ENCODE data around the gene SFXN5.

SFXN5 gene

DNA sequence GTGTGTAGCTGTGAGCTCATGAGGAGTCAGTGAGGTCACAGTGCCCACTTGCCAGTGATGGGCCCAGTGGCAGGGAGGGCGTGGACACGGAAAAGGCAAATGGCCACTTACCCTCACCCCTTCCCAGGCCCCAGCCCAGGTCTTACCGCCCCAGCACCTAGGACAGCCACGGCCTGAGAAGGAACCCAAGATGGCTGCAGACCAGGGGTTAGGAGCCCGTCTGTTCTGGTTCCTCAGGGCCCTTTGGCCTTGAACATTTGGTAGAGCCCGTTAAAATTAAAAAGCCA, 80.1 kb downstream of the SFXN5 start:
- no peak for DNase-seq

DNA sequence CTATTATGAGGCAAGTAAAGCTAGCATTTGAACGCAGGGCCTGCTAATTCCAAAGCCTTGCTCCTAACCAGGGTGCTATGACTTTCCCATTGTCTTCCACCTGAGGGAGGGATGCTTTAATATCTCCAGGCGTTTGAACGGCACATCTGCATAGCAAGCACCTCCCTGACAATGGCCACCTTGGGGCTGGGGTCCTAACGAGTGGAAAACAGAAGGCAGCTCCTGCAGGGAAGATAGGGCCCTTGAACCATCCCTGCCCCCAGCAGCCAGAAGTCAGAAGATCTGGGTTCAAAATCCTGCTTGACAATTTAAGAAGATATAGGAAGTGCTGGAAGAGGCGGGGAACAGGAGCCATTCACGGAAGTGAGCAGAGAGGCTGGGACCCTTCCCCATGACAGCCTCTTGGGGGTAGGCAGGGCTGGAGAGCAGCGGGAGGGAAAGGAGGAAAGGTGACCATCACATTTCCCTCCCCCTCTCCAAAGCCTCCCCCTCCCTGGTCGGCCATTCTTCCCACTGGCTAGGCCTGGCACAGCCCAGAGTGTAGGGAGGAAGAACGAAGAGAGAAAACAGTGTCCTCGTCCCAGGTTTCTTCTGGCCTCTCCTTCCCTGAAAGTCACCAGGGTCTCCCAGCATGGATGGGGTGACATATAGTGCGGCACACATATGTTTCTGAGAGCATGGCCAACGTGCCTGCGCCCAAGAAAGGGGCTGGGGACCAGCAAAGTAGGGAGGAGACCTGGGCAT, 80.6 kb downstream of the SFXN5 start:
- no peak for DNase-seq

DNA sequence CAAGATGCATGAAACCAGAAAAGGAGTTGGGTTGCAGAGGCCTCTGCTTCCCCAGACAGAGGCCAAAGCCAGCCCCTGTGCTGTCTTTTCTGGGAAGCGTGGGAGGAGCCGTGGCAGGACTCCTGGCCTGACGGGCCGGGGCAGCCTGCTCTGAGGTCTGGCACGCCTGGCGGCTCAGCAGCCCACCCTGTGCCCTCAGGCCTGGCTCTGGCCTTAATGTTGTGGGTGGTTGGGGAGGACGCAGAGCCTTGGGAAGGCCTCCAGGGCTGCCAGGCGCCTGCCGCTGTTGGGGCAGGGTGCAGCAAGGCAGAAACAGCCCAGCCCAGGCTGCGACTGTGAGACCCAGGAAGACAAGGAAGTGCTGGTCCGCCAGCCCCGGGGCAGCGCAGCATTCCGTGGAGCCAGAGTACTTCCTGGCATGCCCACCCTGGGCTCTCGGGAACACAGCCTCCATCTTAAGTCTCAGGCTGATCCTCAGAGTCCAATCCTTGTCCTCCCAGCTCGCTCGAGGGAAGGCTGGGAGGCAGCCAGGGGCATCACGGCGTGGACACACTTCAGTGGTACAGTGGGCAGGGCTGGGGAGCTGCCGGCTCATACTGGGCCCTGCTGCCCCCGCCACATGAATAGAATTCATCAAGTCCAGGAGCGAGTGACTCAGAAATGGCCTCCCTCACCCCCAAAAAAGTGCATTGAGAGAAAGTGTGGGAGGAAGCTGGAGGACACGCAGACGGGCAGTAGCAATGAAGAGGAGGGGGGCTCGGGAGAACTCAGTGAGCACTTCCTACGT, 81.5 kb downstream of the SFXN5 start:
- DNase-seq, result no peak

DNA sequence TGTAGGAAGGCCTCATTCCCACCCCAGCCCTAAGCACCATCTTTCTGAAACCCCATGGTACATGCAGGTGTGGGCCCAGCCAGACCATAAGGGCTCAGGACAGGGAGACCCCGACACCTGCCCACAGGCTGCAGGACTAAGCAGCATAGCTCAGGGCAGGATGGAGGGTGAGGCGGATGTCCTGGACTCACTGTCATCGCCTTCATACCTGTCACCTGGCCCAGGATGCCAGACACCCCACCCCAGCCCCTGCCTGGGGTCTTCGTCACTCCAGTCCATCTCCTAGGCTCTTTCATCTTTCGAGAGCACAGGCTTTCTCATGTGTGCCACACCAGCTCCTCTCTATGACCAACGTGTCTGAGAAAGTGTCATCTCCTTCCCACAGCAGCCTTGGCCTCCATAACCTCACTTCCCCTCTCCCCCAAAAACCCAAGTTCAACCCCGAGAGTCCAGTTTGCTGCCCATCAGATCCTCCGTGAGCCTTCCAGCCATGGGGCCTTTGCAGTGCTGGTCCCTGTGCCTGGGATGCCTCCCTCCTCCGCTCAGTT, 82.7 kb downstream of the SFXN5 start:
- no peak for DNase-seq

DNA sequence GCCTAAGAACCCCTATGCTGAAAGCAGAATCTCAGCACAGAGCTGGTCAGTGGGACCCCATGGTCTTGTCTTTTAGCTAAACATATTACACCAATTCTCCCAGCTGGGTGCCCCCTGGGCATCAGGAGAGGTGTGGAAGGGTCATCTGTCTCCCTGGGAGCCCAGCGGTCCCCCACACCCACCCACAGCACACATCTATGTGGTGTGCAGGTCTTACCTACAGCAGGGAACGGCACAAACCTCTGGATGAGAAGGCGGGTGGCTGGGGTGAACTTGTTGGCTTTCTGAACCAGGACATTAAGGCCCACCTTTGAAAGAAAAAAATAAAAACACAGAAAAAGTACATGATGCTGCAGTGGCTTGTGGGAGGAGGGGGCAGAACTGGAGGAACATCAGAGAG, 83.5 kb downstream of the SFXN5 start:
- DNase-seq, result no peak

DNA sequence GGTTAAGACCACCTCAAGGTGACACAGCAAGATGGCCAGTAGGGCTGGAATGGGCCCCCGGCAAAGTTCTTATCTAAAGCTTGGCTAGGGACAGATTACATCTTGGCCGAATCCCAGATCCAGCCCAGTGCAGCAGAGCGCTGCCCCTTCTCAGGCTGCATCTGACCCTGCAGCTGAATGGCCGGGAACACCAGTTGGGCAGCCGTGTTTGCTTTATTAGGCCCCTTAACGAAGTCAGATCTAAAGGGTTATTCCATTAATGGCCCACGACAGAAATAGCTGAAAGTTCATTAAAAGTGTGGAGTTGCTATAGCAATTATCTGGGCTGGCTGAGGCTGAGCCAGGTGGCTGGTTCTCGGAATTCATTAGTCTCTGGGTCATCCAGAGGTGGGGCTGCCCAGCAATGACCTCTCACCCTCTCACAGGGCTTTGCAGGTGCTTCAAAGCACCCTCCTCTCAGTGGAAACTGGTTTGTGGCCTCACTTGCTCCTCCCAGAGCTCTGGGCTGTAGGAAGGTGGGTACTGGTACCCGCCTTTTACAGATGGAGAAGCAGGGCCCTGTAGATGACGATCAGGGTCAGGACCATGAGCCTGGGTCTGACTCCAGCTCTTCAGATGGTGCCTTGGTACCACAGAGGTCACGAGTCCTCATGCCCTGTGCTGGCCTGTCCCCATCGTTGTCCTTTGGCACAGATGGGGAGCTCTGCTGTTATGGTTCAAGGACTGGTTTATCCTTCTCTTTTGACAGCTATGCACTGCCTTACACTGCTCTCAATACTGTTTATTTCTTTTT, 85.4 kb downstream of the SFXN5 start:
- no peak for DNase-seq

DNA sequence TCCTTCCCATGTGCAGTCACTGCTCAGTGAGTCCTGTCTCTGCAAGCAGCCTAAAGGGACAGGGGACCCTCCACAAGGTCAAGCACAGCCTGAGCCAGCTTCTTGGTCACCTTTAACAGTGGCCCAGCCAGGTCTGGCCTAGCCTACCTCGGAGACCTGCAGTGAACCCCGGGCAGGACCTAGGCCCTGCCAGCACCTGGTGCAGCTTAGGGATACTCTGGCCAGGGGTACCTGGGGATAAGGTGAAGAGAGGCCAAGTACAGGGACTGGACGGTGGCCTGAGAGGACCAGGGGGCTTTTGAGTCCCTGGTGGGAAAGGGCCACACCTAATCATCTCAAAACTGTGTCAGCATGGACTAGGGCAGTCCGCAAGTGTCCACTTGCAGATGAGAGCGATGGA, 86.4 kb downstream of the SFXN5 start:
- DNase-seq, result no peak

DNA sequence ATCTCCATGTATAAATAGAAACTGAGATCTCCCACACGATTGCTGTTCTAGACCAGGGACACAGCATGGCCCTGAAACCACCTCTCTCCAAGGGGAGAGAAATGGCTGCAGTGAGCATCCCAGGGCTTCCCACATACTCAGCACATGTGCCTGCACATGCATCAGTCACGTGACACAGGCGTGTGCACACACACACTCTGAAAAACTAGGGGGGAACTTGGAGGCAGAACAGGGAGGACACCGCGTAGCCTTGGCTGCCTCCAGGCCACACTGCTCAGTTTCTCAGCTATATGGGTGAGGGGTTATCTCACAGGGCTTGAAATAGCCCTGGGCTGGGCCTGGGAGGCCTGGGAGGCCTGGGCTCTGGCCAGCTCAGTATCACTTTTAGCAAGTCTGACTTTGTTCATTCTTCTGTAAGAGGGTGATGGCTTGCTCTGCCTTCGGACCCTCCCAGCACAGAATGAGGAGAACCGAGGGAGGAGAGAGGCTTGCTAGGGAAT, 87.3 kb downstream of the SFXN5 start:
- no peak for DNase-seq

DNA sequence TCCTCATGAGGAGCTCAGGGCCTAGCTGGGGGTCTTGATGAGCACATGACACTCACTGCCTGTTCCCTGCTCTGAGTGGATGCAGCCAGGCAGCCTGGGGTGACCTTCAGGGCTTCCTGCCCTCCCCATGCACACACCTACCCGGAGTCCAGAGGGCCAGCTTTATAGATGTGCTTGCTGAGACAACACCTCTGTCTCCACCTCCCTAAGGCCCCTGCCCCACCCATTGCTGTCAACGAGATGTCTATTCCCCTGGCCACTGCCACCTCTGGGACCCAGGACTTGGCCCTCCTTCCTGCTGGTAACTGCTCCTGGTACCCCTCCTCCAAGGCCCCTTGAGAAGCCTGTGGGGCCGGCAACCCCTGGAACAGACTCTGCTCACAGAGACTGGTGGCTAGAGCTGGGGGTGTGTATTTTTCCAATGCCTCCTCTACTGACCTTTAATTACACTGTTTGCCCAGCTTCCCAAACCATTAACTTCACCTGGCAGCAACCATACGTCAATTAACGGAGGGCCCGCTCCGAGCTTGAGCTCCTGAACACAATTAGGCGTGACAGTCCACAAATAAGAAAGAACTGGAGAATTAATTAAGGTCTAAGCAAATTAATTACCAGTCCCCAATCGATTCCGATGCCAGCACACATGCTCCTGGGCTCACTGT, 87.9 kb downstream of the SFXN5 start:
- DNase-seq, result no peak

DNA sequence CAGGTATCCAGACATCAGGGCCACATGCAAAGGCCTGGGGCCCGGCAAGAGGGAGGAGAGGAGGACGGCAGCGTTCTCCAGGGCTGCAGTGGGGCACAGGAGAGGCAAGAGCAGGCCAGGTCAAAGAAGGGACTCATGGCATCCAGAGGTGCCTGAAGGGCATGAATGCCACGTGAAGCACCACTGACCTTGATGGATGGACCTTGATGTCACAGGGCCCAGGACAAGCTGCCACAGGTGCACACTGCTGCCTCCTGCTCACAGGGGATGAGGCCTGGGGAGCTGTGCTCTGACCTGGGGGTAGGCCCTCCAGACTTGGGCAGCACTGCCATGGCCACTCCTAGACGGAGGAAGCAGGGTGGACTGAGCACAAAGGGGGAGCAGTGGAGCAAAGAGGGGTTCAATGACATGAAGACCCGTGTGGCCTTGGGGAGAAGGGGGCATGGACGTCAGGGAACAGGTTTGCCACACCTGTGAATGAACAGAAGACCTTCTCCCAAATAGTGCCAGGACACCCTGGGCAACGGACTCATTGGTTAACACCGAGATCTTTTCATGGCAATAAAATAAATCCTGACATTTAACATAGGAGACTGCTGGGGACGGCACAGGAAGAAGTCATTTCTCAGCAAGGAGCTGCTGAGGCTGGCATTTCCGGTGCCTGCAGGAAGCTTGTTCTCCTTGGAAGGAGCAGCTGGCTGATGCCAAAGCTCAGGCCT, 88.6 kb downstream of the SFXN5 start:
- no peak for DNase-seq

DNA sequence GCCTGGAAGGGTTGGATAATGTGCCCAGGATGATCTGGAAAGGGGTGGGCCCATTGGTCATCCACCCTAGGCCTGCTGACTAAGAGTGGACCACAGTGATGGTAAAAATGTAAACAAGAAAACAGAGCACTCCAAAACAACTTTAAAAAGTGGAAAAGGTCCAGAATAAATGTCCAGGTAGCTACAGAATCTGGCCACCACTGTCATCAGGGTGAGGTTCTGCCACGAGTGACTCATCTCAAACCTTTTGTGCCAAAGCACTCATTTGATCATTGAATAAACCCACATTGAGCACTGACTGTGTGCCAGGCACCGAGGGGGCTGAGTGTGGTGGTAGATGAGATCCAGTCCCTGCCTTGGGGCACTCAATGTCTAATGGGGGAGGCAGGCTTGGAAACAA, 89.3 kb downstream of the SFXN5 start:
- DNase-seq, result no peak

DNA sequence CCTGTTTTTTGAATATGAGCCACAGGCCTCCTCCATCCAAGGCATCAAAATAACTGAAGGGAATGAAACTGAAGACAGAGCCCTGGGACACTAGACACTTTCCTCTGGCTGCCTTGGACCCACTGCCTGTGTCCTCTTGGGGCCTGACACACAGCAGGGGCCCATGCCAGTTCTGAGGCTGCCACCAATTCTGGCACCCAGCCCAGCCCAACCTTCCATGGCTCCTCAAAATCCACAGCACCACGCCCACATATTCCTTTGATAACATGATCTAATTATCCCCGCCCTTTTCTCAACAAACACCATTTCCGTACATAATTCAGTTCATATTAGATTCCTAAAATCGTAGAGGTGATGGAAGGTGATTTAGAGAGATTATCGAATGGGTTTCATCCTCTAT, 90.0 kb downstream of the SFXN5 start:
- DNase-seq, result no peak

DNA sequence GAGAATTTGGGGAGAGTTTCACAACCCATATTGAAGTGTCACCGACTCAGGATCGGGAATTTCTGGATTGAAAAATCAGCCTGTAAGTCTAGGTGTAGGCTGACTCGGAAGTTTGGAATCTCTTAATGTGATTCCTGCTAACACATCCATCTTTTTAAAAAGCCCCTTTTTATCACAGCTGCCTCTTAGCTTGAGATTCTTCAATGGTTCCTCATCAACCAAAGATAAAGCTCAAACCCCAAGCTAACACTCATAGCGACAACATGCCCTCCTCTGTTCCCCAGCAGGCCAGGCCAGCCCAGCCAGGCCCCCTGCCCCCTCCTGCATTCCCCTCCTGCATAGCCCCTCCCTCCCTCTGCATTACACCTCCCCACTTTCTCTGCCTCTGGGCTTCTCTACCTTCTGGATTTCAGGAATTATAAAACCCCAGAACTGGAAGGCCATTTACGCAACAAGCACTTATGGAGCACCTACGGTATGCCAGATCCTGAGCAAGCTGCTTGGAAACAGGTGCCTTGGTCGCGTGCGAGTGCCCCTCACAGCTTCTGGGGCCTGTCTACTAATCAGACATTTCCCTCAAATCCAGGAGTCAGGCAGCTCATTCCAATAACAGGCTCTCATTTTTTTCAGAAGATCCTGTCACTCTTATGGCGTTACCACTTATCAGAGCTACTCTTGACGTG, 90.8 kb downstream of the SFXN5 start:
- DNase-seq, result no peak

DNA sequence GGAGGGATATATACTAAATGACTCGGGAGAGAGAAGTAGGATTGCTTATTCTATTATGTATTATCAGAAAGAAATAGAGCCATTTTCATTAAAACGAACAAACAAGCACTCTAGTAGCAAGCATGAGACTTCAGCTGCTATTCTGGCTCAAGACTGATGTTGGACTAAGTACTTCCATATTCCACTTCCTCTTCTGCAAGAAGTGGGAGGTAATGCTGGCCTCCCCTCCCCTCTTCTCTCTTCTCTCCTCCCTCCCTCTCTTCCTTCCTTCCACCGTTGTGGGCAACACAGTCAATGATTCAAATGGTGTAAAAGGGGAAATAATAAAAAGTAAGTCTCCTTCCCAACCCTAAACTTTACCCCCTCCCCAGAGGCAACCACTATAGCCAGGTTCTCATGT, 91.6 kb downstream of the SFXN5 start:
- peak; percentile 74 for DNase-seq

DNA sequence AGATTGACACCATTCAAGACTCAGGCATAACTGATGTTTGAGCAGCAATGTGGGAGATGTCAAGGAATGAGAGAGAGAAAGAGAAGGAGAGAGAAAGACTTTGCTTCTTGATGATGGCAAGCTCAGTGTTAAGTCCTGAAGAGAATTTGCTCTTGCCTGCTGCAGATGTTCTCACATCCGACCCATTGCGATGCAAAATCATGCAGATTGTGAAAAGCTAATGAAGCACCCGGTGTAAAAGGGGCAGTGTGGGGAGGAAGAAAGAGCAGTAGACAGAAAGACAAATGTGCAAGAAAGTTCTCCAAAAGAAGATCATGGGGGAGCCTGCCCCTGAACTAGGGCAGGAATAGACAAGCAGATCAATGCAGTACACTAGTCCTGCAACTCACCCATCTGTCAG, 96.5 kb downstream of the SFXN5 start:
- no peak for DNase-seq

DNA sequence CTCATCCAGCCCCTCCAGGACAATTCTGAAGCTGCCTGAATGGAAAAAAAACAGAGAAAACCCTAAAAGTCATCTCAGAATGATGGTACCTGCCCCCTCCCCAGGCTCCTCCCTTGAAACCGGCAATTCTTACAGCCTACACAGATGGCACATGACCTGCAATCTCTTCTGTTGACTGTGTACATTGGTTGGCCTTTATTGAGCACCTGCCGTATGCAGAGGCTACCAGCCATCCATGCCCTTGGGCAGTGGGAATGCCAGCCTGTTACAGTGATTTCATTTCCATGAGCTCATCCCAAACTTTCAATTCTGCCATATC, 97.1 kb downstream of the SFXN5 start:
- no peak for DNase-seq

DNA sequence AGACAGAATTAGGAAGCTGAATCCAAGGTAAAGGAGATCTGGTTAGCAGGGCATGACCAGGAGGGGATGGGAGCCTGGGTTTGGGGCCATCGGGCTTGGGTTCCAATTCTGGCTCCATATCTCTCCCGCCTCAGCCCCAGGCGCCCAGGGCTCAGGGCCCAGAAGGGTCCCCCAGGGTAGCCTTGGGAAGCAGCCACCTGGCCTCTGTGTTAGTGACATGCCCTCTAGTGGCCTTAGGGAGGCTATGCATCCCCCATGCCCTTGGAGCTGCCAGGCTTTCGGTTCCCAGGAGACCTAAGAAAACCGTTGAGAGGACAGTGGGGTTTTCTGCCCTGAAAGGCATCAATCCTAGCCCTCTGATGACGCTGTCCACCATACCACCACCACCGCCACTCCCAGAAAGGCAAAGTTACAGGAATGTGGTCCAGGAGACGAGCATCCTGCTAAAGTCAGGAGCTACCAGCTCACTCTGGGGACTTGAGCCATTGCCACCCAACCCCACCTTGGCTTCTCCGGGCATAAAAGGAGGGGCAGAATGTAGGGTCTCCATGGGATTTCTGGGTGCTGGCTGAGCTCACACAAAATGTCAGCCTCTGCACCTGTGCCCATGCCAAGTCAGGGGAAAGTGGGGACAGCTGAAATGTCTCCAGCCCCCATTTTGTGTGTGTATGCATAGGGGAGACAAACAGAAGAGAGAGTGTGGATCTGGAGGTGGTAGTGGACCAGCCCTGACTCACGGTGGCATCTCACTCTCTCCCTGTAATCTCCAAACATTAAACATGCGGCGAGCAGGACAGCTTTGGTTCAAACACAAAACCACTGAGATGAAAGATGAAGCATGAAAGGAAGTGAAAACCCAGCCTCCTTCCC, 97.7 kb downstream of the SFXN5 start:
- DNase-seq, result peak; percentile 21

DNA sequence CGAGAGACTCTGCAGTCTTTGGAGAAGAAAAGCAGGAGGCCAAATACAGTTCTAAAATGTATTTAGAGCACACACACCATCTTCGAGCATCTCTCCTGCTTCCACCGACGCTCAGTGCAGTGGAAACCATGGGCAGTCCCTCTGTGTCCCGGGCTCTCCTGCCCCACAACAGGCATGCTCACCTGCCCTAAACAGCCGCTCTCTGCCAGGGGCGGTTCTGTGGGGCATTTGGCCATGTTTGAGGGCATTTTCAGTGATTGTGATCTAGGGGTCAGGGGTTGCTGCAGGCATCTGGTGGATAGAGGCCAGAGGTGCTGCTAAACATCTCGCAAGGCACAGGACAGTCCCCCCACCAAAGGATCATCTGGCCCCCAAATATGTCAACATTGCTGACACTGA, 98.4 kb downstream of the SFXN5 start:
- DNase-seq, result no peak

DNA sequence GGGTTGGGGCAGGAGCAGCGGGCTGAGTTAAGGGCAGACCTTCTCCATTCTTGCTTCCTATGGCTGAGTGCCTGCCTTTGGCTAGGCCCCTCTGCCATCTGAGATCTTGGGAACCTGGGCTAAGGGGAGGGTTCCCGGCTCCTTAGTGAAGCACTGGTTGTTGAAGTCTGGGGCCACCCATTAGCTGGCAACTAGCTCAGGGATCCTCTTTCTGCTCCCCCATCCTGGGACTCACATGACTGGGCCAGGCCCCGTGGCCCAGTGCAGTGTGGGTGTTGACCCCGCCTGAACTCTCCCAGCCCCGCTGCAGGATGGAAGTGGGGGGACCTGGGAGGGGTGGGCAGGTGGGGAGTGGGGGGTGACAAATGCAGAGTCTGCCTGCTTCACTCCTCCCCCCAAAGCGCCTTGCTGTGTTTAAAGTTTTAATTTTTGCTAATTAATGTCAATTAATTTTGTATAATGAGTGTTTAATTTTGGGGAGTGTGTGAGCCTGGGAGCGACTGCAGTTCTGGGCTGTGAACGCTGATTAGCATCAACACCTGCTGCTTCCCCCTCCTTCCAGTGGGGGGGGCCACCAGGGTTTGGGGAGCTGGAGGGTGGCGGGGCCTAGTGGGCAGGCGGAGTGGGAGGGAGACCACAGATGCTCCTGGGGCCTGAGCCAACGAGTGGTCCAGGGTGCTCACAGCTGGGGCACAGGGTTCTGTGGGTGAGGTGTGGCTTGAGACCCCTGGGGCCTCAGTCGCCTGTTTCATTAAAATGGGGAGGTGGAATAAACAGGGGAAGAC, 99.0 kb downstream of the SFXN5 start:
- no peak for DNase-seq

DNA sequence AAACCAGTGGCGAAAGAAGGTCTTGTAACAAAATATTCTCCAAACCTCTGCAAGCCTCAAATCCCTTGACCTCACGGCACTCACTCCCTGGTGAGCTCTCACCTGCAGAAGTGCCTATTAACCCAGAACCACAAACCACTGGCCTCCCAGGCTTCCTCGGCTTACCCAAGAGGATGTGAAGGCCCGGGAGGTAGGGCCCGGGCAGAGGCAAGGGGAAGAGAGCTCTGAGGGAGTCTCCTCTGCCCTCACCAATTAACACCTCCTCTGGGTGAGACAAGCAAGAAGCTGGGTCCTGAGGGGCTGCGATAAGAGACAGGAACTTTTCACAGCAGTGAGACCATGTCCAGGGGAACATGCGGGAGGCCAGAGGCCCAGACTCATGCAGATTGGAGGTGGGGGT, 100.5 kb downstream of the SFXN5 start:
- no peak for DNase-seq

All from GDM1 (cell line).